ENCODE measurements around the gene PCDHGA1. TPM values are rescaled to one million over a fixed set of nuclear protein-coding genes. Genes with fewer than 3 reads are reported as not detected.

The PCDHGA1 gene
- total RNA-seq, 1 experiment from 2014 or later, result 0.64 TPM

- Mint-ChIP-seq H3K27ac (ENCODE audit: unreplicated experiment) (no peak within 1 kb of the TSS), H3K9me3 (ENCODE audit: unreplicated experiment) (no peaks in the 10 kb centered on the region), H3K27me3 (ENCODE audit: insufficient read depth, unreplicated experiment) (no peaks in the 10 kb centered on the region), H3K4me3 (ENCODE audit: unreplicated experiment) (no peak within 1 kb of the TSS), H3K4me1 (ENCODE audit: low read depth, unreplicated experiment) (no peaks in the 10 kb centered on the region), H3K36me3 (ENCODE audit: insufficient read depth, unreplicated experiment) (no peaks in the 10 kb centered on the region)
- DNase-seq, result no peak
- no peaks in the 10 kb centered on the region for H3K36me3 ChIP-seq (ENCODE audit: control insufficient read depth, insufficient read depth, low read length)
- no peak within 1 kb of the TSS for H3K4me3 ChIP-seq (ENCODE audit: low read depth, low read length)
- TF ChIP-seq CTCF (IDR thresholded peaks at IDR 0.05; ENCODE audit: insufficient read depth in 1 of 2, low read depth in 1 of 2, low read length in 1 of 2, severe bottlenecking in 1 of 2, unreplicated experiment in 1 of 2), result no peak
- no TSS peak for BruUV-seq (replicated peaks)
- H3K4me1 ChIP-seq, result no peaks in the 10 kb centered on the region
- no peaks in the 10 kb centered on the region for H3K27me3 ChIP-seq (replicated peaks; ENCODE audit: control insufficient read depth, insufficient read depth, low read length)
- intact Hi-C loops (cut with micrococcal nuclease; ENCODE audit: unreplicated experiment), result no loop called here
- ChIA-PET CTCF (no interaction called here), POLR2A (no interaction called here)
- no peaks in the 10 kb centered on the region for H3K9me3 ChIP-seq
These were observed 145.4 kb downstream of the PCDHGA1 start, which contains the start of gene PCDHGC3 for GRCh38 chr5:141475625-141476131. PCDHGC3 (plus strand) TSS chr5:141475966; CDS start chr5:141476117, 151 bp downstream.

- Histone ChIP-seq H3K4me1 (no peaks in the 10 kb centered on the region), H3K27me3 (replicated peaks; ENCODE audit: control insufficient read depth, insufficient read depth, low read length) (no peaks in the 10 kb centered on the region), H3K4me3 (ENCODE audit: low read depth, low read length) (no peak overlapping the region), H3K36me3 (ENCODE audit: control insufficient read depth, insufficient read depth, low read length) (no peaks in the 10 kb centered on the region), H3K9me3 (no peaks in the 10 kb centered on the region)
- BruUV-seq (replicated peaks), result no TSS peak
- intact Hi-C loops (cut with micrococcal nuclease; ENCODE audit: unreplicated experiment), result no loop called here
- TF ChIP-seq CTCF (IDR thresholded peaks at IDR 0.05; ENCODE audit: insufficient read depth in 1 of 2, low read depth in 1 of 2, low read length in 1 of 2, severe bottlenecking in 1 of 2, unreplicated experiment in 1 of 2), result no peak
- no peak overlapping the region for H3K4me3 Mint-ChIP-seq (ENCODE audit: unreplicated experiment)
- H3K4me1 Mint-ChIP-seq (ENCODE audit: low read depth, unreplicated experiment), result no peaks in the 10 kb centered on the region
- no peaks in the 10 kb centered on the region for H3K27me3 Mint-ChIP-seq (ENCODE audit: insufficient read depth, unreplicated experiment)
- ChIA-PET CTCF (no interaction called here), POLR2A (no interaction called here)
- H3K36me3 Mint-ChIP-seq (ENCODE audit: insufficient read depth, unreplicated experiment), result no peaks in the 10 kb centered on the region
- H3K27ac Mint-ChIP-seq (ENCODE audit: unreplicated experiment), result no peak overlapping the region
- no peaks in the 10 kb centered on the region for H3K9me3 Mint-ChIP-seq (ENCODE audit: unreplicated experiment)
- DNase-seq, result no peak
These were observed 146.0 kb downstream of the PCDHGA1 start for GRCh38 chr5:141476132-141476911.

GRCh38 chr5:141477044-141477575 lies 146.8 kb downstream of the PCDHGA1 start:
- BruUV-seq (replicated peaks), result no TSS peak
- Mint-ChIP-seq H3K36me3 (ENCODE audit: insufficient read depth, unreplicated experiment) (no peaks in the 10 kb centered on the region), H3K9me3 (ENCODE audit: unreplicated experiment) (no peaks in the 10 kb centered on the region), H3K27me3 (ENCODE audit: insufficient read depth, unreplicated experiment) (no peaks in the 10 kb centered on the region), H3K27ac (ENCODE audit: unreplicated experiment) (no peak overlapping the region), H3K4me3 (ENCODE audit: unreplicated experiment) (no peak overlapping the region), H3K4me1 (ENCODE audit: low read depth, unreplicated experiment) (no peaks in the 10 kb centered on the region)
- intact Hi-C loops (cut with micrococcal nuclease; ENCODE audit: unreplicated experiment), result no loop called here
- H3K9me3 ChIP-seq, result no peaks in the 10 kb centered on the region
- ChIA-PET POLR2A (no interaction called here), CTCF (no interaction called here)
- no peak for TF ChIP-seq CTCF (IDR thresholded peaks at IDR 0.05; ENCODE audit: insufficient read depth in 1 of 2, low read depth in 1 of 2, low read length in 1 of 2, severe bottlenecking in 1 of 2, unreplicated experiment in 1 of 2)
- no peak overlapping the region for H3K4me3 ChIP-seq (ENCODE audit: low read depth, low read length)
- no peak for DNase-seq
- H3K27me3 ChIP-seq (replicated peaks; ENCODE audit: control insufficient read depth, insufficient read depth, low read length), result no peaks in the 10 kb centered on the region
- H3K4me1 ChIP-seq, result no peaks in the 10 kb centered on the region
- no peaks in the 10 kb centered on the region for H3K36me3 ChIP-seq (ENCODE audit: control insufficient read depth, insufficient read depth, low read length)
